HepG2 (cell line): Measurements from ENCODE around the gene SFXN5. TPM values are rescaled to one million over a fixed set of nuclear protein-coding genes. Genes with fewer than 3 reads are reported as not detected.
"Not testable (repeated sequence)": the region's sequence is repeated elsewhere in the genome, so short reads cannot be mapped to it uniquely, and the experiment has no call there.

Source experiments
- ATAC-seq: fragments of 200-7000 bp; cut with Tn5 transposase; 3 replicates; pipeline ENCODE4 v1.9.1; 2020; ENCODE audit warnings: mild to moderate bottlenecking, moderate library complexity
- BruUV-seq: library from RNA; stranded (reverse); fragments of 400-500 nt; replicated peaks from 2 replicates; lab custom pipeline; 2021; lab: Mats Ljungman, UMichigan
- CTCF ChIA-PET: fragments of 300-600 bp; formaldehyde crosslinking; extraction: SDS; loops from one replicate; lab custom pipeline; 2021; ENCODE audit warnings: low total read pairs, inconsistent platforms, low intra/inter-chr PET ratio; lab: Yijun Ruan, JAX
- POLR2A ChIA-PET: fragments of 350-600 bp; sonication (Branson Sonifier 250); formaldehyde crosslinking; loops from one replicate; lab custom pipeline; 2020; ENCODE audit warnings: antibody characterized with exemption, inconsistent platforms; lab: Yijun Ruan, JAX
- DNase-seq: peaks from one replicate; pipeline ENCODE4 v3.0.0-alpha.2; 2015; ENCODE audit warnings: low spot score
- FAIRE-seq: peaks from 3 replicates; lab custom pipeline; 2011; peaks lifted over from hg19 to GRCh38; lab: Jason Lieb, UNC
- H2AFZ ChIP-seq: one replicate; pipeline ENCODE4 v1.6.1; 2011; ENCODE audit warnings: low read length, inconsistent platforms
- H3K27ac ChIP-seq: fragments of 300-600 bp; 3 replicates; pipeline ENCODE4 v1.8.0; 2011; ENCODE audit warnings: mixed run types, mild to moderate bottlenecking, mixed read lengths, low read length, inconsistent platforms; ENCODE audit not compliant: insufficient read depth; ENCODE audit errors: extremely low read length
- H3K27me3 ChIP-seq, 2 experiments: fragments of 200-600 bp in 1 of 2; 2 replicates in 1 of 2; 3 replicates in 1 of 2; pipeline versions ENCODE4 v1.6.0 to v1.8.0; 2011; ENCODE audit warnings: low read length in 2 of 2, mild to moderate bottlenecking in 2 of 2, moderate library complexity in 2 of 2, inconsistent platforms in 1 of 2; ENCODE audit not compliant: insufficient read depth in 2 of 2, control insufficient read depth in 1 of 2
- H3K36me3 ChIP-seq, 2 experiments: fragments of 200-600 bp in 1 of 2; replicated peaks in 1 of 2; 2 replicates in 1 of 2; 3 replicates in 1 of 2; pipeline versions ENCODE4 v1.5.1 to v1.8.0; 2011; ENCODE audit warnings: low read length in 2 of 2, inconsistent platforms in 1 of 2; ENCODE audit not compliant: insufficient read depth in 2 of 2, control insufficient read depth in 1 of 2
- H3K4me1 ChIP-seq: 2 replicates; pipeline ENCODE4 v1.5.1; 2012; ENCODE audit warnings: low read length, inconsistent platforms; ENCODE audit not compliant: insufficient read depth
- H3K4me2 ChIP-seq: 2 replicates; pipeline ENCODE4 v1.6.0; 2011; ENCODE audit warnings: low read depth, low read length, inconsistent platforms
- H3K4me3 ChIP-seq, 3 experiments: fragments of 200-600 bp in 1 of 3; sonication (generic), shearing (Covaris generic) in 1 of 3; replicated peaks in 1 of 3; 2 replicates each; pipeline ENCODE4 v1.5.1; 2011 to 2016; ENCODE audit warnings: low read length in 3 of 3, inconsistent platforms in 2 of 3, low read depth in 2 of 3, mild to moderate bottlenecking in 2 of 3, control low read depth in 1 of 3, mixed read lengths in 1 of 3; ENCODE audit not compliant: insufficient read depth in 1 of 3
- H3K79me2 ChIP-seq: one replicate; pipeline ENCODE4 v1.6.1; 2011; ENCODE audit warnings: low read length, inconsistent platforms; ENCODE audit not compliant: insufficient read depth
- H3K9ac ChIP-seq: 2 replicates; pipeline ENCODE4 v1.6.0; 2011; ENCODE audit warnings: mild to moderate bottlenecking, low read depth, low read length, inconsistent platforms; ENCODE audit not compliant: insufficient read depth
- H3K9me3 ChIP-seq: 2 replicates; pipeline ENCODE4 v1.5.1; 2012; ENCODE audit warnings: mild to moderate bottlenecking, low read length
- H4K20me1 ChIP-seq: 2 replicates; pipeline ENCODE4 v1.6.0; 2011; ENCODE audit warnings: inconsistent platforms, mild to moderate bottlenecking, low read length, moderate library complexity; ENCODE audit not compliant: insufficient read depth
- ERF ChIP-seq: IDR thresholded peaks from 2 replicates; pipeline ENCODE4 v1.6.1; 2018; ENCODE audit warnings: missing biosample characterization, missing genetic modification reagents
- PITX1 ChIP-seq: sonication (generic); formaldehyde crosslinking; IDR thresholded peaks from 2 replicates; pipeline ENCODE4 v1.5.1; 2020; ENCODE audit warnings: mild to moderate bottlenecking, missing genetic modification reagents
- TARDBP ChIP-seq: sonication (generic); formaldehyde crosslinking; IDR thresholded peaks from 2 replicates; pipeline ENCODE4 v1.8.0; 2022; ENCODE audit warnings: mild to moderate bottlenecking, missing genetic modification reagents
- ZMAT3 ChIP-seq: sonication (generic); formaldehyde crosslinking; conservative IDR thresholded peaks from 2 replicates; pipeline ENCODE4 v1.7.0; 2021; ENCODE audit warnings: missing genetic modification reagents
- ZNF318 ChIP-seq: sonication (generic); formaldehyde crosslinking; IDR thresholded peaks from 2 replicates; pipeline ENCODE4 v1.4.0; 2020; ENCODE audit warnings: mild to moderate bottlenecking, missing genetic modification reagents
- WGBS: methylation state at CpG from one replicate; pipeline ENCODE4 v1.1.6; 2017; ENCODE audit warnings: low lambda C conversion rate; 5-methylcytosine and 5-hydroxymethylcytosine counted together
- in situ Hi-C: cut with HindIII; loops from 2 replicates; pipeline ENCODE4 v1.10.0; 2017; ENCODE audit warnings: low pct_unique_long_range_greater_than_20kb; ENCODE audit not compliant: extremely low pct_ligation_motif_present
- intact Hi-C: fragments of 100-400 bp; cut with micrococcal nuclease; formaldehyde crosslinking; loops from one replicate; pipeline ENCODE4 v1.10.0; 2022; ENCODE audit not compliant: unreplicated experiment
- polyA plus RNA-seq, 8 experiments: library from polyadenylated mRNA; depleted of rRNA in 3 of 8; stranded (reverse) in 7 of 8; unstranded in 1 of 8; fragments of >200 nt; fragmentation: Illumina TruSeq in 4 of 8; extraction: Trizol in 4 of 8; gene quantifications; 2 replicates each; pipeline versions ENCODE4 v1.2.1 to v1.2.3, GENCODE V29; 2011 to 2016; ENCODE audit warnings: low read depth in 4 of 8, missing spikeins in 1 of 8, mixed read lengths in 1 of 8; ENCODE audit not compliant: insufficient read depth in 1 of 8
- total RNA-seq, 5 experiments: library from RNA; depleted of rRNA; stranded (reverse); fragments of >200 nt; fragmentation: Illumina TruSeq; extraction: Trizol; gene quantifications; 2 replicates each; pipeline ENCODE4 v1.2.3, GENCODE V29; 2016; ENCODE audit warnings: low read depth in 1 of 5
- TF ChIP-seq, protein P1 (sequence below): sonication (generic); formaldehyde crosslinking; IDR thresholded peaks from 2 replicates; pipeline ENCODE4 v1.4.0; 2020; ENCODE audit warnings: missing genetic modification reagents
- TF ChIP-seq, protein P2 (sequence below): sonication (generic); formaldehyde crosslinking; conservative IDR thresholded peaks from 2 replicates; pipeline ENCODE4 v1.8.1; 2023; ENCODE audit warnings: missing genetic modification reagents
- TF ChIP-seq, protein P3 (sequence below): sonication (generic); formaldehyde crosslinking; IDR thresholded peaks from 2 replicates; pipeline ENCODE4 v1.8.1; 2023; ENCODE audit warnings: mild to moderate bottlenecking, moderate library complexity, missing genetic modification reagents

The SFXN5 gene
- total and polyA plus RNA-seq, 2 of the 13 experiments (the other 11 are each of a cell fraction or from before 2014, with no cell fraction given), result 34.9 to 37.4 TPM

- H3K27me3 ChIP-seq, H3K79me2 ChIP-seq, H3K36me3 ChIP-seq, FAIRE-seq, DNase-seq, H3K9me3 ChIP-seq, BruUV-seq, H4K20me1 ChIP-seq, intact Hi-C loops, ATAC-seq, CTCF ChIA-PET, in situ Hi-C loops: not testable (repeated sequence)
- POLR2A ChIA-PET, result interaction anchor here (1.2 kb wide), 1 partner anchor 26 kb away, joined by 3 read pairs; no protein-coding TSS in a partner anchor
- Histone ChIP-seq H2AFZ (peak overlapping the region; percentile 48), H3K4me2 (peak overlapping the region; percentile 73), H3K9ac (peak overlapping the region; percentile 34; the same call in 1 of the 2 replicates), H3K4me1 (peaks cover 30% of the 10 kb centered on the region), H3K27ac (peak overlapping the region; percentile 51), H3K4me3 (peak overlapping the region; percentile 12 to 51 (median 28); a peak in 5 of 6 replicates)
- 11% methylated on average over 11 of the region's 11 CpGs for WGBS
- TF ChIP-seq, protein P1, sequence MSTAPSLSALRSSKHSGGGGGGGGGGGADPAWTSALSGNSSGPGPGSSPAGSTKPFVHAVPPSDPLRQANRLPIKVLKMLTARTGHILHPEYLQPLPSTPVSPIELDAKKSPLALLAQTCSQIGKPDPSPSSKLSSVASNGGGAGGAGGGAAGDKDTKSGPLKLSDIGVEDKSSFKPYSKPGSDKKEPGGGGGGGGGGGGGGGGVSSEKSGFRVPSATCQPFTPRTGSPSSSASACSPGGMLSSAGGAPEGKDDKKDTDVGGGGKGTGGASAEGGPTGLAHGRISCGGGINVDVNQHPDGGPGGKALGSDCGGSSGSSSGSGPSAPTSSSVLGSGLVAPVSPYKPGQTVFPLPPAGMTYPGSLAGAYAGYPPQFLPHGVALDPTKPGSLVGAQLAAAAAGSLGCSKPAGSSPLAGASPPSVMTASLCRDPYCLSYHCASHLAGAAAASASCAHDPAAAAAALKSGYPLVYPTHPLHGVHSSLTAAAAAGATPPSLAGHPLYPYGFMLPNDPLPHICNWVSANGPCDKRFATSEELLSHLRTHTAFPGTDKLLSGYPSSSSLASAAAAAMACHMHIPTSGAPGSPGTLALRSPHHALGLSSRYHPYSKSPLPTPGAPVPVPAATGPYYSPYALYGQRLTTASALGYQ (CRISPR knock-in tag), result 0 out of 2 replicates have a peak, but pooled peaks have one; percentile 30
- TF ChIP-seq ZMAT3 (CRISPR knock-in tag) (0 out of 2 replicates have a peak, but pooled peaks have one; percentile 28), TARDBP (peak; percentile 23; the same call in 1 of the 2 replicates), PITX1 (CRISPR knock-in tag) (peak; percentile 34; the same call in 1 of the 2 replicates), ZNF318 (CRISPR knock-in tag) (peak; percentile 46; the same call in 1 of the 2 replicates), ERF (CRISPR knock-in tag) (0 out of 2 replicates have a peak, but pooled peaks have one; percentile 21)
- TF ChIP-seq, protein P2, sequence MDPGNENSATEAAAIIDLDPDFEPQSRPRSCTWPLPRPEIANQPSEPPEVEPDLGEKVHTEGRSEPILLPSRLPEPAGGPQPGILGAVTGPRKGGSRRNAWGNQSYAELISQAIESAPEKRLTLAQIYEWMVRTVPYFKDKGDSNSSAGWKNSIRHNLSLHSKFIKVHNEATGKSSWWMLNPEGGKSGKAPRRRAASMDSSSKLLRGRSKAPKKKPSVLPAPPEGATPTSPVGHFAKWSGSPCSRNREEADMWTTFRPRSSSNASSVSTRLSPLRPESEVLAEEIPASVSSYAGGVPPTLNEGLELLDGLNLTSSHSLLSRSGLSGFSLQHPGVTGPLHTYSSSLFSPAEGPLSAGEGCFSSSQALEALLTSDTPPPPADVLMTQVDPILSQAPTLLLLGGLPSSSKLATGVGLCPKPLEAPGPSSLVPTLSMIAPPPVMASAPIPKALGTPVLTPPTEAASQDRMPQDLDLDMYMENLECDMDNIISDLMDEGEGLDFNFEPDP (CRISPR knock-in tag), result 0 out of 2 replicates have a peak, but pooled peaks have one; percentile 36
- TF ChIP-seq, protein P3, sequence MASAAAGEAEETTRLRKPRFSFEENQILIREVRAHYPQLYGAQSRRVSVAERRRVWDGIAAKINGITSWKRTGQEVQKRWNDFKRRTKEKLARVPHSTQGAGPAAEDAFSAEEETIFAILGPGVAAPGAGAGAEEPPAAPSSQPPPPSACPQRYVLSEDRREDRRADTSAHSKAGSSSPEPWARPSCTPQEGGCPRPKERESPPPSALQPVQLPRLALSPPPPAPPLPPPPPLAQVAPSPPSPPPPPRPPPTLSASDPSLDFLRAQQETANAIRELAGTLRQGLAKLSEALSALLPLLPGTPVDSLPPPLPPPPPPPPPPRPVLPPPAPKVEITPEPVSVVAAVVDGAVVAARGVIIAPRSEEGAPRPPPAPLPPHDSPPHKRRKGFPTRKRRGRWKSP (CRISPR knock-in tag), result 0 out of 2 replicates have a peak, but pooled peaks have one; percentile 36
Observed at GRCh38 chr2:73119611-73120239, 48.2 kb upstream of the SFXN5 start.
